Peyer's patch (tissue), 4 donors: Measurements from ENCODE around the gene SH3RF1. TPM values are rescaled to one million over a fixed set of nuclear protein-coding genes. Genes with fewer than 3 reads are reported as not detected.
A peak's percentile ranks its signal among the peaks of the same experiment; 100 is the strongest.

Experiments
- DNase-seq, 3 donors: peaks; one replicate each; pipeline ENCODE4 v3.0.0-alpha.2; 2017 to 2019
- H3K27ac ChIP-seq, 4 donors: fragments of 200-600 bp; sonication (generic); one replicate each; pipeline ENCODE4 v1.5.1; 2016 to 2019
- H3K27me3 ChIP-seq, 2 donors: fragments of 200-600 bp; sonication (generic); one replicate each; pipeline ENCODE4 v1.5.1; 2019
- H3K36me3 ChIP-seq, 3 donors: fragments of 200-600 bp; sonication (generic); one replicate each; pipeline ENCODE4 v1.5.1; 2016 to 2019
- H3K4me1 ChIP-seq, 4 donors: fragments of 200-600 bp; sonication (generic); one replicate each; pipeline ENCODE4 v1.5.1; 2016 to 2019
- H3K4me3 ChIP-seq, 4 donors: fragments of 200-600 bp; sonication (generic); 1 replicate in 3 of 4; 2 replicates in 1 of 4; pipeline ENCODE4 v1.5.1; 2016 to 2019; ENCODE audit warnings: mild to moderate bottlenecking in 1 of 4
- H3K9me3 ChIP-seq, 4 donors: fragments of 200-600 bp; sonication (generic); one replicate each; pipeline ENCODE4 v1.5.1; 2016 to 2019; ENCODE audit warnings: mild to moderate bottlenecking in 1 of 4
- CTCF ChIP-seq, 6 experiments: fragments of 450-650 bp in 4 of 6; fragments of 200-600 bp in 2 of 6; sonication (generic) in 1 of 6; IDR thresholded peaks; one replicate each; pipeline ENCODE4 v1.5.1; 2017 to 2019; ENCODE audit warnings: antibody characterized with exemption in 6 of 6, mild to moderate bottlenecking in 3 of 6, moderate library complexity in 1 of 6
- POLR2A ChIP-seq, 2 donors: fragments of 450-650 bp; IDR thresholded peaks; one replicate each; pipeline ENCODE4 v1.5.1; 2017; ENCODE audit warnings: antibody characterized with exemption in 2 of 2, mild to moderate bottlenecking in 2 of 2, moderate library complexity in 2 of 2
- total RNA-seq, 4 donors: library from RNA; depleted of rRNA; stranded (reverse); fragments of >200 nt; gene quantifications; one replicate each; pipeline ENCODE4 v1.1.0, GENCODE V29; 2016

Gene SH3RF1
- total RNA-seq, 4 donors from 2014 or later: 23.1 to 55.0 (median 48.1) TPM

- H3K9me3 ChIP-seq: no peaks in the 10 kb centered on the region
- no peak overlapping the region for H3K27ac ChIP-seq
- TF ChIP-seq POLR2A (IDR thresholded peaks at IDR 0.05) (no peak), CTCF (IDR thresholded peaks at IDR 0.05) (no peak)
- no peak for DNase-seq
- H3K27me3 ChIP-seq: no peaks in the 10 kb centered on the region
- H3K4me1 ChIP-seq: peaks cover 0 to 33% (median 4%) of the 10 kb centered on the region in 4 donors
- H3K36me3 ChIP-seq: no peaks in the 10 kb centered on the region
- no peak overlapping the region for H3K4me3 ChIP-seq
These were observed 44.2 kb downstream of the SH3RF1 start for GRCh38 chr4:169226565-169226964.

DNA sequence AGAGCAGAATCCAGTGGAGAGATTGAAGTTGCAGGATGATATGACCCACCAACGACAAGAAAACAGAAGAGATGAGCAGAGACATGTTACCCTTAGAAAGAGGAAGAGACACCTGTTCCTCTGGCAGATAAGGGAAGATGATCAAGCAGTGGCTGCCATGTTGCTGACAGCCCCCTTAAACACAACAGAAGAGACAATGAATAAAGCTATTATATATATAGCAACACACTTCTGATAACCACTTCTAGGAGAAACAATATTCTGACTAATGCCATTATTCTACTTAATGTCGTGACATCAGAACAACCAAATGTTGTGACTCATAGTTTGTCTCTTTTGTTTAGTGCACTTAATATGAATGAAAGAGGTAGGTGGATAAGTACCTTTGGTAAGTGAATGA is 44.9 kb downstream of the SH3RF1 start:
- no peak overlapping the region for H3K4me3 ChIP-seq
- H3K36me3 ChIP-seq: no peaks in the 10 kb centered on the region
- no peak for DNase-seq
- H3K27me3 ChIP-seq: no peaks in the 10 kb centered on the region
- H3K27ac ChIP-seq: peak overlapping the region in 2 of 4 donors; percentile 42 to 83
- H3K9me3 ChIP-seq: no peaks in the 10 kb centered on the region
- peaks cover 0 to 33% (median 4%) of the 10 kb centered on the region in 4 donors for H3K4me1 ChIP-seq
- TF ChIP-seq POLR2A (IDR thresholded peaks at IDR 0.05) (no peak), CTCF (IDR thresholded peaks at IDR 0.05) (no peak)

- Histone ChIP-seq H3K9me3 (no peaks in the 10 kb centered on the region), H3K36me3 (no peaks in the 10 kb centered on the region), H3K27ac (peak overlapping the region in 2 of 4 donors; percentile 42 to 83), H3K4me1 (peaks cover 0 to 33% (median 4%) of the 10 kb centered on the region in 4 donors), H3K27me3 (no peaks in the 10 kb centered on the region), H3K4me3 (no peak overlapping the region)
- TF ChIP-seq POLR2A (IDR thresholded peaks at IDR 0.05) (no peak), CTCF (IDR thresholded peaks at IDR 0.05) (no peak)
- DNase-seq: no peak
These were observed 45.6 kb downstream of the SH3RF1 start for GRCh38 chr4:169225058-169225751.

DNA sequence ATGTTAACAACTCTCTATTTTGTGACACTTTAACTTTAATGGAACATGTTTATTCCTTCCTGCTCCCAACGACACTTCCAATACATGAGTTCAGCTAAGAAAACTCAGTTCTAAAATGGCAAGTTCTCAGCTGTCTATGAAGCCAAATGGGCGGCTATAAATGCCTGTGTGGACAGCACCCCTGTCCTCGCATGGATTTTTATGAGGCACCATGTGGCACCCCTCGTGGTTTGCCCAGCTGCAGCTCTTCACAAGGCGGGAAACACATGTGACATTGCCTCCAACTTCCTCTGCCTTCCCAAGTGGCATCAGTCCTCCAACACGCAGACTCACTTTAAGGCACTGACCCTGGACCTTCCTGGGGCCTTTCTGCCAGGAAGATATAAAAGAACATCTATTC is 48.0 kb downstream of the SH3RF1 start:
- H3K27me3 ChIP-seq: no peaks in the 10 kb centered on the region
- TF ChIP-seq POLR2A (IDR thresholded peaks at IDR 0.05) (no peak), CTCF (IDR thresholded peaks at IDR 0.05) (no peak)
- peak in 2 of 3 donors; percentile 54 to 55 for DNase-seq
- H3K27ac ChIP-seq: peak overlapping the region in 2 of 4 donors; percentile 2 to 76
- H3K4me1 ChIP-seq: peaks cover 0 to 43% (median 4%) of the 10 kb centered on the region in 4 donors
- no peak overlapping the region for H3K4me3 ChIP-seq
- H3K9me3 ChIP-seq: no peaks in the 10 kb centered on the region
- H3K36me3 ChIP-seq: no peaks in the 10 kb centered on the region

GRCh38 chr4:169221662-169222061 is 49.1 kb downstream of the SH3RF1 start:
- Histone ChIP-seq H3K36me3 (no peaks in the 10 kb centered on the region), H3K27me3 (no peaks in the 10 kb centered on the region), H3K4me3 (no peak overlapping the region), H3K9me3 (no peaks in the 10 kb centered on the region), H3K27ac (no peak overlapping the region), H3K4me1 (peaks cover 0 to 43% (median 4%) of the 10 kb centered on the region in 4 donors)
- no peak for DNase-seq
- TF ChIP-seq CTCF (IDR thresholded peaks at IDR 0.05): no peak
- TF ChIP-seq POLR2A (IDR thresholded peaks at IDR 0.05): no peak
